ENCODE results near the gene DPY19L2.
"Not testable (repeated sequence)": the region's sequence is repeated elsewhere in the genome, so short reads cannot be mapped to it uniquely, and the experiment has no call there.

The DPY19L2 gene

GRCh38 chr12:63584426-63584825 lies 83.9 kb downstream of the DPY19L2 start:
- POLR2A ChIA-PET; CTCF ChIA-PET; DNase-seq (ENCODE audit: extremely low spot score): not testable (repeated sequence)

GRCh38 chr12:63583289-63583688 lies 85.0 kb downstream of the DPY19L2 start:
- CTCF ChIA-PET; DNase-seq (ENCODE audit: extremely low spot score); POLR2A ChIA-PET: not testable (repeated sequence)

GRCh38 chr12:63577631-63578030 lies 90.7 kb downstream of the DPY19L2 start:
- POLR2A ChIA-PET; DNase-seq (ENCODE audit: extremely low spot score); CTCF ChIA-PET: not testable (repeated sequence)

DNA sequence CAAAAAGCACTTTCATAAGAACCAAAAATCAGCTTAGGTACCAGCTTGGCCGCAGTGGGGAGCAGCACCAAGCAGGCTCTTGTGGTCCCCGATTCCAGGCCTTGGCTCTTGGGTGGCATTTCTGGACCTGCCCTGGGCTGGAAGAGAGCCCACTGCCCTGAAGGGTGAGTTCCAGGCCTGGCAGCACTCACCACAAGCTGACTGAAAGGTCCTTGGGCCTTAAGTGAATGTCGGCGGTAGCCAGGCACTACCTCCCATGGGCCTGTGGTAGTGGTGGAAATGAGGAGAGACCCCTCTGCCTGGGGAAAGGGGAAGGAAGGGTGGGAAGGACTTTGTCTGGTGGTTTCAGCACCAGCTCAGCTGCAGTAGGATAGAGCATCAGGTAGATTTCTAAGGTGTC lies 96.3 kb downstream of the DPY19L2 start:
- POLR2A ChIA-PET; DNase-seq (ENCODE audit: extremely low spot score); CTCF ChIA-PET: not testable (repeated sequence)

GRCh38 chr12:63558445-63558844 lies 109.8 kb downstream of the DPY19L2 start:
- CTCF ChIA-PET; DNase-seq (ENCODE audit: extremely low spot score); POLR2A ChIA-PET: not testable (repeated sequence)

- POLR2A ChIA-PET; DNase-seq (ENCODE audit: extremely low spot score); CTCF ChIA-PET: not testable (repeated sequence)
Measured at GRCh38 chr12:63551397-63551796, 116.9 kb downstream of the DPY19L2 start.

GRCh38 chr12:63549034-63549433 lies 119.3 kb downstream of the DPY19L2 start:
- CTCF ChIA-PET; DNase-seq (ENCODE audit: extremely low spot score); POLR2A ChIA-PET: not testable (repeated sequence)

GRCh38 chr12:63545298-63545916 lies 122.9 kb downstream of the DPY19L2 start:
- POLR2A ChIA-PET; CTCF ChIA-PET; DNase-seq (ENCODE audit: extremely low spot score): not testable (repeated sequence)

- DNase-seq (ENCODE audit: extremely low spot score); POLR2A ChIA-PET; CTCF ChIA-PET: not testable (repeated sequence)
Measured at GRCh38 chr12:63538656-63539055, 129.6 kb downstream of the DPY19L2 start.

DNA sequence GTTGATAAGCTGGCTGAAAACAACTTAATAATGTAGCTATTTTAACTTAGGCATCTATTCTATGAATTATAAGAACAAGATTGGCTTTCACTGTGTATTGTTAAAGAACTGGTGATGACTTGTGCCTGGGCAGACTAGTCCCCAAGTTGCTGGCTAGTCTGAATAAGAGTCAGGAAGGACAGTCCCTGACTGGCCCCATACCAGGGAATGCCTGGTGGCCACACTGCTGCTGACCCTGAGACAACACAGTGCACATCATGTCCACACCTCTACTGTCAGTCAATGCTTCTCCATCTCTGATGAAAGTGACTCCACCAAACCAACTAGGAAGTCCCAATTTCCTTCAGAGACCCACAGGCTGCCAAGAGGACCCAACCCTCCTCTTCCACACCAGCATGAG lies 130.5 kb downstream of the DPY19L2 start:
- POLR2A ChIA-PET; CTCF ChIA-PET; DNase-seq (ENCODE audit: extremely low spot score): not testable (repeated sequence)

DNA sequence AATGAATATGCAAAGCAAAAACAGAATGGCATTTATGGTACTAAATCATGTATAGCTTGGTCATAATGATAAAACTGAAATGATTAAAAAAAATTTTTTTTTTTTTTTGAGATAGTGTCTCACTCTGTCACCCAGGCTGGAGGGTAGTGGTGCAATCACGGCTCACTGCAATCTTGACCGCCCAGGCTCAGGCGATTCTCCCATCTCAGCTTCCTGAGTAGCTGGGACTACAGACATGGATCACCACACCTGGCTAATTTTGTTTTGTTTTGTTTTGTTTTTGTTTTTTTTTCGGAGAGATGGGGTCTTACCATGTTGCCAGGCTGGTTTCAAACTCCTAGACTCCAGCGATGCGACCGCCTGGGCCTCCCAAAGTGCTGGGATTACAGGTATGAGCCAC lies 138.7 kb downstream of the DPY19L2 start:
- DNase-seq (ENCODE audit: extremely low spot score); CTCF ChIA-PET; POLR2A ChIA-PET: not testable (repeated sequence)

DNA sequence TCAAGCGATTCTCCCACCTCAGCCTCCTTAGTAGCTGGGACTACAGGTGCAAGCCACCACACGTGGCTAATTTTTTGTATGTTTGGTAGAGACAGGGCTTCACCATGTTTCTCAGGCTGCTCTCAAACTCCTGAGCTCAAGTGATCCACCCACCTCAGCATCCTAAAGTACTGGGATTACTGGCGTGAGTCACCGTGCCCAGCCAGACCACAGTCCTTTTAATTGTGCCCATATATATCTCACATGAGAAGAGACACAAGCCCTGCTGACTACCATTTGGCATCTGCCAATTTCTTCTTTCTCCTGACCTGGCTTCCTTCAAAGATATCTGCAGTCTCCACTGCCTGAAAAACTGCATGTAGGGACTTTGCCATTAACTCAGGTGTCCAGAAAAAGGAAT lies 142.5 kb downstream of the DPY19L2 start:
- POLR2A ChIA-PET, result no interaction called here
- no peak for TF ChIP-seq FOXK2 (IDR thresholded peaks at IDR 0.05)
- no peak for TF ChIP-seq SUZ12 (IDR thresholded peaks at IDR 0.05)
- TF ChIP-seq BHLHE40 (IDR thresholded peaks at IDR 0.05; ENCODE audit: borderline replicate concordance), result no peak
- TF ChIP-seq NFRKB (IDR thresholded peaks at IDR 0.05), result no peak
- TF ChIP-seq PKNOX1 (IDR thresholded peaks at IDR 0.05), result no peak
- TF ChIP-seq TARDBP (IDR thresholded peaks at IDR 0.05), result no peak
- TF ChIP-seq FOXM1 (IDR thresholded peaks at IDR 0.05; ENCODE audit: borderline replicate concordance), result no peak
- TF ChIP-seq SP1 (IDR thresholded peaks at IDR 0.05), result no peak
- TF ChIP-seq LEF1 (IDR thresholded peaks at IDR 0.05; ENCODE audit: borderline replicate concordance), result no peak
- TF ChIP-seq HDGF (IDR thresholded peaks at IDR 0.05; ENCODE audit: borderline replicate concordance), result no peak
- no peak for TF ChIP-seq ELF4 (IDR thresholded peaks at IDR 0.05)
- no peak for TF ChIP-seq ARNT (IDR thresholded peaks at IDR 0.05)
- no peak for TF ChIP-seq ZNF384 (IDR thresholded peaks at IDR 0.05)
- DNase-seq (ENCODE audit: extremely low spot score), result no peak
- CTCF ChIA-PET, result no interaction called here

Data from HEK293T (cell line).